H9 (cell line): ENCODE data around the gene MB21D2. TPM values are rescaled to one million over a fixed set of nuclear protein-coding genes. Genes with fewer than 3 reads are reported as not detected.

Experiments used
- DNase-seq: peaks from one replicate; pipeline ENCODE4 v3.0.0-alpha.2; 2017
- H2AFZ ChIP-seq: one replicate; pipeline ENCODE4 v1.6.1; 2013; ENCODE audit warnings: mild to moderate bottlenecking, low read length, control low read depth, moderate library complexity
- H2AK5ac ChIP-seq: 2 replicates; pipeline ENCODE4 v1.6.1; 2013; ENCODE audit warnings: low read length, control low read depth, mixed read lengths; ENCODE audit not compliant: insufficient read length
- H2BK120ac ChIP-seq: one replicate; pipeline ENCODE4 v1.6.1; 2013; ENCODE audit warnings: low read depth, mild to moderate bottlenecking, low read length, control low read depth, inconsistent platforms; ENCODE audit not compliant: poor library complexity, severe bottlenecking
- H2BK12ac ChIP-seq: 2 replicates; pipeline ENCODE4 v1.6.1; 2013; ENCODE audit warnings: low read length, control low read depth, mixed read lengths, low read depth; ENCODE audit not compliant: insufficient read length
- H2BK15ac ChIP-seq: 2 replicates; pipeline ENCODE4 v1.6.1; 2013; ENCODE audit warnings: low read depth, low read length, control low read depth
- H2BK20ac ChIP-seq: one replicate; pipeline ENCODE4 v1.6.1; 2013; ENCODE audit warnings: low read depth, mild to moderate bottlenecking, low read length, control low read depth, inconsistent platforms; ENCODE audit not compliant: poor library complexity, severe bottlenecking
- H2BK5ac ChIP-seq: 2 replicates; pipeline ENCODE4 v1.6.1; 2013; ENCODE audit warnings: low read length, control low read depth, mixed read lengths; ENCODE audit not compliant: insufficient read length
- H3K14ac ChIP-seq: 2 replicates; pipeline ENCODE4 v1.6.1; 2013; ENCODE audit warnings: low read length, control low read depth; ENCODE audit not compliant: insufficient read depth
- H3K18ac ChIP-seq: 2 replicates; pipeline ENCODE4 v1.6.1; 2013; ENCODE audit warnings: low read depth, mild to moderate bottlenecking, mixed read lengths, low read length, control low read depth; ENCODE audit not compliant: insufficient read length
- H3K23ac ChIP-seq: 2 replicates; pipeline ENCODE4 v1.6.1; 2013; ENCODE audit warnings: low read length, control low read depth, mixed read lengths, low read depth; ENCODE audit not compliant: insufficient read length
- H3K23me2 ChIP-seq: 2 replicates; pipeline ENCODE4 v1.6.1; 2013; ENCODE audit warnings: low read depth, mild to moderate bottlenecking, mixed read lengths, low read length, control low read depth; ENCODE audit not compliant: insufficient read length, poor library complexity, severe bottlenecking
- H3K27ac ChIP-seq: 2 replicates; pipeline ENCODE4 v1.5.1; 2013; ENCODE audit warnings: low read length, control low read depth, mixed read lengths, low read depth; ENCODE audit not compliant: insufficient read length
- H3K27me3 ChIP-seq: 2 replicates; pipeline ENCODE4 v1.6.1; 2013; ENCODE audit warnings: low read length, control low read depth, inconsistent platforms; ENCODE audit not compliant: insufficient read depth
- H3K4ac ChIP-seq: 2 replicates; pipeline ENCODE4 v1.6.1; 2013; ENCODE audit warnings: low read depth, mild to moderate bottlenecking, control low read depth, inconsistent platforms, low read length, moderate library complexity
- H3K4me1 ChIP-seq: 2 replicates; pipeline ENCODE4 v1.6.1; 2013; ENCODE audit warnings: low read length, control low read depth, inconsistent platforms; ENCODE audit not compliant: insufficient read depth
- H3K4me2 ChIP-seq: 2 replicates; pipeline ENCODE4 v1.6.1; 2013; ENCODE audit warnings: low read length, control low read depth, mixed read lengths; ENCODE audit not compliant: insufficient read length, insufficient read depth
- H3K56ac ChIP-seq: 2 replicates; pipeline ENCODE4 v1.6.1; 2013; ENCODE audit warnings: low read depth, mild to moderate bottlenecking, mixed read lengths, low read length, control low read depth; ENCODE audit not compliant: insufficient read length
- H3K79me1 ChIP-seq: 2 replicates; pipeline ENCODE4 v1.6.1; 2013; ENCODE audit warnings: low read depth, mild to moderate bottlenecking, moderate library complexity, low read length, control low read depth, inconsistent platforms; ENCODE audit not compliant: insufficient read depth, poor library complexity, severe bottlenecking
- H3K79me2 ChIP-seq: 2 replicates; pipeline ENCODE4 v1.6.1; 2013; ENCODE audit warnings: low read length, control low read depth, inconsistent platforms; ENCODE audit not compliant: insufficient read depth
- H3K9ac ChIP-seq: 2 replicates; pipeline ENCODE4 v1.6.1; 2013; ENCODE audit warnings: low read length, control low read depth, mixed read lengths; ENCODE audit not compliant: insufficient read length; ENCODE audit errors: extremely low read depth
- H3K9me3 ChIP-seq: one replicate; pipeline ENCODE4 v1.6.1; 2013; ENCODE audit warnings: low read depth, low read length, inconsistent platforms; ENCODE audit not compliant: control insufficient read depth
- H3T11ph ChIP-seq: one replicate; pipeline ENCODE4 v1.6.1; 2013; ENCODE audit warnings: mild to moderate bottlenecking, low read length, control low read depth, inconsistent platforms
- H4K20me1 ChIP-seq: one replicate; pipeline ENCODE4 v1.6.1; 2013; ENCODE audit not compliant: control insufficient read depth, insufficient read length, insufficient read depth
- H4K5ac ChIP-seq: 2 replicates; pipeline ENCODE4 v1.6.1; 2013; ENCODE audit warnings: low read depth, mild to moderate bottlenecking, mixed read lengths, low read length, control low read depth; ENCODE audit not compliant: insufficient read length
- H4K8ac ChIP-seq: replicated peaks from 2 replicates; pipeline ENCODE4 v1.6.1; 2013; ENCODE audit warnings: low read length, control low read depth, mixed read lengths, low read depth; ENCODE audit not compliant: insufficient read length
- H4K91ac ChIP-seq: 2 replicates; pipeline ENCODE4 v1.6.1; 2013; ENCODE audit warnings: low read depth, mild to moderate bottlenecking, moderate library complexity, mixed read lengths, low read length, control low read depth; ENCODE audit not compliant: insufficient read length
- H3K27ac Mint-ChIP-seq, 3 experiments: 2 replicates in 2 of 3; 3 replicates in 1 of 3; pipeline ENCODE4 v1.8.0; 2020 to 2021; ENCODE audit warnings: mixed read lengths in 3 of 3, mild to moderate bottlenecking in 1 of 3, moderate library complexity in 1 of 3
- H3K27me3 Mint-ChIP-seq: 2 replicates; pipeline ENCODE4 v1.8.0; 2021; ENCODE audit warnings: low read depth, mild to moderate bottlenecking, moderate library complexity, mixed read lengths
- H3K36me3 Mint-ChIP-seq, 3 experiments: 2 replicates in 2 of 3; 3 replicates in 1 of 3; pipeline ENCODE4 v1.8.0; 2020 to 2021; ENCODE audit warnings: low read depth in 3 of 3, mixed read lengths in 3 of 3; ENCODE audit not compliant: insufficient read depth in 1 of 3
- H3K4me1 Mint-ChIP-seq, 2 experiments: 2 replicates each; pipeline ENCODE4 v1.8.0; 2020; ENCODE audit warnings: mixed read lengths in 2 of 2
- H3K4me3 Mint-ChIP-seq, 2 experiments: 2 replicates in 1 of 2; 3 replicates in 1 of 2; pipeline ENCODE4 v1.8.0; 2020 to 2021; ENCODE audit warnings: mild to moderate bottlenecking in 2 of 2, mixed read lengths in 2 of 2, moderate library complexity in 1 of 2
- H3K9me3 Mint-ChIP-seq, 2 experiments: 2 replicates in 1 of 2; 3 replicates in 1 of 2; pipeline ENCODE4 v1.8.0; 2020; ENCODE audit warnings: mild to moderate bottlenecking in 2 of 2, mixed read lengths in 2 of 2, moderate library complexity in 1 of 2
- CTCF ChIP-seq: fragments of 200-600 bp; sonication (generic); conservative IDR thresholded peaks from 3 replicates; pipeline ENCODE4 v1.8.0; 2021; ENCODE audit warnings: antibody characterized with exemption, mild to moderate bottlenecking
- WGBS: extraction: QIAGEN DNeasy Blood & Tissue Kit; methylation state at CpG from one replicate; pipeline ENCODE4 v1.1.7; 2013; ENCODE audit warnings: missing lambda C conversion rate, low lambda C conversion rate, mixed read lengths; ENCODE audit not compliant: insufficient read length; ENCODE audit errors: extremely low coverage; 5-methylcytosine and 5-hydroxymethylcytosine counted together
- total RNA-seq: library from RNA; stranded (reverse); gene quantifications from 2 replicates; pipeline ENCODE4 v1.2.1, GENCODE V29; 2021

MB21D2 gene
- total RNA-seq, 1 experiment from 2014 or later = 19.1 TPM

DNA sequence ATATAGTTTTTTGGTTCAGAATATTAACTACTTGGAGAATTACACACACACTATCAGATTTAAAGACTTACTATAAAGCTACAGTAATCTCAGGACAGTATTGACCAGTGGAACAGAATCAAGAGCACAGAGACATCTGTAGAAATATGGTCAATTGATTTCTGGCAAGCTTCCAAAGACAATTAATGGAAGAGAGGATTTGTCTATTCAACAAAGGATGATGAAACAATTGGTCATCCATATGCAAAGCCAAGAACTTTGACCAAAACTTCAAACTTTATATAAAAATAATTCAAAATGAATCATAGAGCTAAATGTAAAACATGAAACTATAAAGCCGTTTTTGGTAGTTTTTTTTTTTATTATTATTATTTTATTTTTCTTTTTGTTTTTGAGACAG is 29.8 kb upstream of the MB21D2 start:
- Histone ChIP-seq H3K79me2 (no peaks in the 10 kb centered on the region), H4K91ac (no peak overlapping the region), H3K4me1 (no peaks in the 10 kb centered on the region), H3K23me2 (no peaks in the 10 kb centered on the region), H2BK5ac (no peak overlapping the region), H4K20me1 (no peaks in the 10 kb centered on the region), H3K9ac (no peak overlapping the region), H3K27me3 (no peaks in the 10 kb centered on the region; the same call in 1 of the 2 replicates), H3K23ac (no peak overlapping the region), H2AFZ (no peak overlapping the region), H2BK20ac (no peak overlapping the region), H3K27ac (no peak overlapping the region), H3T11ph (no peak overlapping the region), H2BK12ac (no peak overlapping the region), H3K9me3 (no peaks in the 10 kb centered on the region), H3K4ac (no peak overlapping the region), H3K18ac (no peak overlapping the region), H2BK120ac (no peak overlapping the region), H3K4me2 (no peak overlapping the region), H3K14ac (no peak overlapping the region), H4K8ac (no peak overlapping the region), H2BK15ac (no peak overlapping the region), H4K5ac (no peak overlapping the region), H3K79me1 (no peaks in the 10 kb centered on the region), H3K56ac (no peak overlapping the region), H2AK5ac (no peak overlapping the region)
- no CpG with 5 or more reads among the region's 1 CpG for WGBS
- Mint-ChIP-seq H3K9me3 (peaks cover 2 to 3% of the 10 kb centered on the region in 2 experiments; a peak in 2 of 5 replicates), H3K27me3 (no peaks in the 10 kb centered on the region; the same call in 1 of the 2 replicates), H3K4me3 (no peak overlapping the region), H3K36me3 (peaks cover 0 to 1% (median 0%) of the 10 kb centered on the region in 3 experiments; a peak in 1 of 7 replicates), H3K27ac (no peak overlapping the region), H3K4me1 (no peaks in the 10 kb centered on the region)
- no peak for TF ChIP-seq CTCF
- DNase-seq = no peak
